Adrenal gland (tissue), 12 donors: ENCODE measurements around the gene PEPD. TPM values are rescaled to one million over a fixed set of nuclear protein-coding genes. Genes with fewer than 3 reads are reported as not detected.

Source experiments
- DNase-seq, 7 donors: peaks; one replicate each; pipeline ENCODE4 v3.0.0-alpha.2; 2019 to 2020
- H3K27ac ChIP-seq, 5 donors: fragments of 200-600 bp; sonication (generic) in 4 of 5; 1 replicate in 3 of 5; 2 replicates in 2 of 5; pipeline versions ENCODE4 v1.5.1 to v1.8.0; 2016 to 2020; ENCODE audit warnings: mild to moderate bottlenecking in 1 of 5
- H3K27me3 ChIP-seq: fragments of 200-600 bp; 2 replicates; pipeline ENCODE4 v1.8.0; 2021
- H3K36me3 ChIP-seq, 2 donors: fragments of 200-600 bp; replicated peaks in 1 of 2; 1 replicate in 1 of 2; 2 replicates in 1 of 2; pipeline versions ENCODE4 v1.5.1 to v1.8.0; 2018 to 2022
- H3K4me1 ChIP-seq, 2 donors: fragments of 200-600 bp; replicated peaks in 1 of 2; 1 replicate in 1 of 2; 2 replicates in 1 of 2; pipeline versions ENCODE4 v1.5.1 to v1.8.0; 2018 to 2021
- H3K4me3 ChIP-seq, 4 donors: fragments of 200-600 bp; sonication (generic) in 3 of 4; one replicate each; pipeline ENCODE4 v1.5.1; 2016 to 2018
- H3K9me3 ChIP-seq, 3 donors: fragments of 200-600 bp; sonication (generic) in 1 of 3; replicated peaks in 1 of 3; 1 replicate in 2 of 3; 2 replicates in 1 of 3; pipeline versions ENCODE4 v1.5.1 to v1.8.0; 2016 to 2021
- POLR2A ChIP-seq, 2 donors: fragments of 450-650 bp; IDR thresholded peaks; one replicate each; pipeline ENCODE4 v1.6.1; 2017; ENCODE audit warnings: antibody characterized with exemption in 2 of 2, mild to moderate bottlenecking in 2 of 2, moderate library complexity in 1 of 2
- WGBS, 4 donors: extraction: QIAGEN DNeasy Blood & Tissue Kit in 2 of 4; methylation state at CpG; one replicate each; pipeline versions ENCODE4 v1.1.5 to v1.1.7; 2013 to 2017; 5-methylcytosine and 5-hydroxymethylcytosine counted together
- intact Hi-C, 2 donors: fragments of 100-400 bp; cut with DNase I; formaldehyde crosslinking; loops; one replicate each; pipeline versions ENCODE4 v1.14.1 to v1.15.0; 2022 to 2023
- polyA plus RNA-seq, 3 donors: library from polyadenylated mRNA; stranded (reverse); fragments of 200-250 nt in 2 of 3; fragments of 350-450 nt in 1 of 3; fragmentation: Illumina TruSeq in 1 of 3; extraction: RNeasy Lipid Tissue Mini Kit (QIAGEN cat#74804) in 1 of 3; gene quantifications; one replicate each; pipeline ENCODE4 v1.2.3, GENCODE V29; 2013 to 2014
- total RNA-seq, 9 donors: library from RNA; depleted of rRNA in 4 of 9; stranded (reverse); fragments of >200 nt in 4 of 9; fragments of 120-200 nt in 1 of 9; fragmentation: NEBNext Ultra II Directional in 1 of 9; extraction: Animal tissue kit (Norgen Biotek cat#: 25700) in 1 of 9; gene quantifications; one replicate each; pipeline versions ENCODE4 v1.1.0 to v1.2.4, GENCODE V29; 2013 to 2023
- TF ChIP-seq, protein P1 (sequence below), 6 experiments: fragments of 450-650 bp in 4 of 6; fragments of 200-600 bp in 2 of 6; sonication (generic) in 1 of 6; IDR thresholded peaks; 1 replicate in 5 of 6; 2 replicates in 1 of 6; pipeline versions ENCODE4 v1.5.1 to v1.8.0; 2016 to 2021; ENCODE audit warnings: antibody characterized with exemption in 6 of 6, mild to moderate bottlenecking in 2 of 6, moderate library complexity in 1 of 6
- donor health status: healthy with polysubstance abuse.
- donor health status: Bipolar disorder and iron deficiency.
- donor health status: DM: yes; HTN: yes; CAD: no.
- donor health status: DM: no; HTN: no; CAD: no.
- donor health status: DM: no; HTN: no; CAD: no.
- donor health status: DM: yes; HTN: yes; CAD: no.

The PEPD gene
- total and polyA plus RNA-seq, 12 donors: 24.4 to 311 (median 116) TPM

- Histone ChIP-seq H3K27me3 (no peaks in the 10 kb centered on the region), H3K9me3 (no peaks in the 10 kb centered on the region), H3K36me3 (no peaks in the 10 kb centered on the region), H3K4me1 (no peaks in the 10 kb centered on the region), H3K27ac (no peak overlapping the region), H3K4me3 (no peak overlapping the region)
- DNase-seq: no peak
- intact Hi-C loops: no loop called here
- WGBS, 4 donors: 91 to 96% (median 95%) methylated on average over 4 of the region's 4 CpGs
- TF ChIP-seq POLR2A (IDR thresholded peaks at IDR 0.05): no peak
- TF ChIP-seq, protein P1, sequence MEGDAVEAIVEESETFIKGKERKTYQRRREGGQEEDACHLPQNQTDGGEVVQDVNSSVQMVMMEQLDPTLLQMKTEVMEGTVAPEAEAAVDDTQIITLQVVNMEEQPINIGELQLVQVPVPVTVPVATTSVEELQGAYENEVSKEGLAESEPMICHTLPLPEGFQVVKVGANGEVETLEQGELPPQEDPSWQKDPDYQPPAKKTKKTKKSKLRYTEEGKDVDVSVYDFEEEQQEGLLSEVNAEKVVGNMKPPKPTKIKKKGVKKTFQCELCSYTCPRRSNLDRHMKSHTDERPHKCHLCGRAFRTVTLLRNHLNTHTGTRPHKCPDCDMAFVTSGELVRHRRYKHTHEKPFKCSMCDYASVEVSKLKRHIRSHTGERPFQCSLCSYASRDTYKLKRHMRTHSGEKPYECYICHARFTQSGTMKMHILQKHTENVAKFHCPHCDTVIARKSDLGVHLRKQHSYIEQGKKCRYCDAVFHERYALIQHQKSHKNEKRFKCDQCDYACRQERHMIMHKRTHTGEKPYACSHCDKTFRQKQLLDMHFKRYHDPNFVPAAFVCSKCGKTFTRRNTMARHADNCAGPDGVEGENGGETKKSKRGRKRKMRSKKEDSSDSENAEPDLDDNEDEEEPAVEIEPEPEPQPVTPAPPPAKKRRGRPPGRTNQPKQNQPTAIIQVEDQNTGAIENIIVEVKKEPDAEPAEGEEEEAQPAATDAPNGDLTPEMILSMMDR (IDR thresholded peaks at IDR 0.05): no peak
Observed at GRCh38 chr19:33552928-33553279, 31.3 kb upstream of the PEPD start.

GRCh38 chr19:33552191-33552927 lies 30.8 kb upstream of the PEPD start:
- Histone ChIP-seq H3K4me3 (no peak overlapping the region), H3K9me3 (no peaks in the 10 kb centered on the region), H3K27ac (no peak overlapping the region), H3K4me1 (no peaks in the 10 kb centered on the region), H3K36me3 (no peaks in the 10 kb centered on the region), H3K27me3 (no peaks in the 10 kb centered on the region)
- 84 to 93% (median 87%) methylated on average over 16 to 18 of the region's 18 CpGs for WGBS, 4 donors
- TF ChIP-seq, protein P1 (IDR thresholded peaks at IDR 0.05): no peak
- TF ChIP-seq POLR2A (IDR thresholded peaks at IDR 0.05): no peak
- no peak for DNase-seq
- intact Hi-C loops: no loop called here

GRCh38 chr19:33551676-33552075 lies 30.1 kb upstream of the PEPD start:
- WGBS, 4 donors: 74 to 86% (median 76%) methylated on average over 3 to 6 of the region's 6 CpGs
- Histone ChIP-seq H3K4me3 (no peak overlapping the region), H3K27ac (no peak overlapping the region), H3K4me1 (no peaks in the 10 kb centered on the region), H3K36me3 (no peaks in the 10 kb centered on the region), H3K27me3 (no peaks in the 10 kb centered on the region), H3K9me3 (no peaks in the 10 kb centered on the region)
- TF ChIP-seq POLR2A (IDR thresholded peaks at IDR 0.05): no peak
- TF ChIP-seq, protein P1 (IDR thresholded peaks at IDR 0.05): no peak
- intact Hi-C loops: no loop called here
- DNase-seq: no peak

- TF ChIP-seq, protein P1 (IDR thresholded peaks at IDR 0.05): no peak
- no peak for TF ChIP-seq POLR2A (IDR thresholded peaks at IDR 0.05)
- H3K36me3 ChIP-seq: no peaks in the 10 kb centered on the region
- H3K4me3 ChIP-seq: no peak overlapping the region
- WGBS, 4 donors: 77 to 90% (median 83%) methylated on average over 4 to 5 of the region's 5 CpGs
- H3K27ac ChIP-seq: no peak overlapping the region
- intact Hi-C loops: no loop called here
- H3K9me3 ChIP-seq: no peaks in the 10 kb centered on the region
- DNase-seq: no peak
- H3K27me3 ChIP-seq: no peaks in the 10 kb centered on the region
- no peaks in the 10 kb centered on the region for H3K4me1 ChIP-seq
Observed at GRCh38 chr19:33550768-33551167, 29.2 kb upstream of the PEPD start.
